KOPT-K1 (cell line): ENCODE measurements around the gene BMP8A.
"Not testable (repeated sequence)": the region's sequence is repeated elsewhere in the genome, so short reads cannot be mapped to it uniquely, and the experiment has no call there.

ENCODE experiments used
- H3K27ac ChIP-seq: fragments of 200-600 bp; sonication (generic); 2 replicates; pipeline ENCODE4 v1.5.1; 2016; ENCODE audit warnings: antibody characterized with exemption, mild to moderate bottlenecking, low read depth, low read length; ENCODE audit not compliant: poor library complexity, severe bottlenecking
- H3K36me3 ChIP-seq: fragments of 200-600 bp; sonication (generic); 2 replicates; pipeline ENCODE4 v1.5.1; 2017; ENCODE audit warnings: antibody characterized with exemption, mild to moderate bottlenecking, low read length, moderate library complexity; ENCODE audit not compliant: insufficient read depth
- H3K9me3 ChIP-seq: fragments of 200-600 bp; sonication (generic); 2 replicates; pipeline ENCODE4 v1.5.1; 2017; ENCODE audit warnings: antibody characterized with exemption, low read length, mild to moderate bottlenecking; ENCODE audit not compliant: insufficient read depth, poor library complexity, severe bottlenecking

BMP8A gene

GRCh38 chr1:39525366-39526165 lies 34.1 kb downstream of the BMP8A start:
- no peaks in the 10 kb centered on the region for H3K9me3 ChIP-seq
- H3K27ac ChIP-seq: peak overlapping the region; percentile 33
- H3K36me3 ChIP-seq: peaks cover 46% of the 10 kb centered on the region

GRCh38 chr1:39526466-39527189 lies 35.2 kb downstream of the BMP8A start:
- Histone ChIP-seq H3K9me3 (no peaks in the 10 kb centered on the region), H3K36me3 (peaks cover 54% of the 10 kb centered on the region), H3K27ac (no peak overlapping the region)

GRCh38 chr1:39527190-39527579 lies 35.7 kb downstream of the BMP8A start:
- H3K36me3 ChIP-seq: peaks cover 59% of the 10 kb centered on the region
- H3K9me3 ChIP-seq, H3K27ac ChIP-seq: not testable (repeated sequence)

GRCh38 chr1:39528082-39528481 lies 36.6 kb downstream of the BMP8A start:
- no peak overlapping the region for H3K27ac ChIP-seq
- H3K36me3 ChIP-seq: peaks cover 62% of the 10 kb centered on the region
- no peaks in the 10 kb centered on the region for H3K9me3 ChIP-seq

- Histone ChIP-seq H3K27ac (no peak overlapping the region), H3K9me3 (no peaks in the 10 kb centered on the region), H3K36me3 (peaks cover 68% of the 10 kb centered on the region)
Observed at GRCh38 chr1:39529901-39530535, 38.6 kb downstream of the BMP8A start.

- H3K27ac ChIP-seq: no peak overlapping the region
- peaks cover 74% of the 10 kb centered on the region for H3K36me3 ChIP-seq
- H3K9me3 ChIP-seq: no peaks in the 10 kb centered on the region
Observed at GRCh38 chr1:39531526-39531925, 40.1 kb downstream of the BMP8A start.

GRCh38 chr1:39533442-39533841 lies 42.0 kb downstream of the BMP8A start:
- peaks cover 68% of the 10 kb centered on the region for H3K36me3 ChIP-seq
- no peak overlapping the region for H3K27ac ChIP-seq
- no peaks in the 10 kb centered on the region for H3K9me3 ChIP-seq

GRCh38 chr1:39538531-39539251 lies 47.3 kb downstream of the BMP8A start:
- no peaks in the 10 kb centered on the region for H3K9me3 ChIP-seq
- peaks cover 67% of the 10 kb centered on the region for H3K36me3 ChIP-seq
- no peak overlapping the region for H3K27ac ChIP-seq

- no peaks in the 10 kb centered on the region for H3K9me3 ChIP-seq
- no peak overlapping the region for H3K27ac ChIP-seq
- H3K36me3 ChIP-seq: peaks cover 62% of the 10 kb centered on the region
Observed at GRCh38 chr1:39539252-39539790, 47.9 kb downstream of the BMP8A start.

- no peak overlapping the region for H3K27ac ChIP-seq
Observed at GRCh38 chr1:39540504-39541031, 49.1 kb downstream of the BMP8A start.

GRCh38 chr1:39542924-39543323 lies 51.5 kb downstream of the BMP8A start:
- no peaks in the 10 kb centered on the region for H3K9me3 ChIP-seq
- no peak overlapping the region for H3K27ac ChIP-seq
- peaks cover 71% of the 10 kb centered on the region for H3K36me3 ChIP-seq

More at GRCh38 chr1:39540504-39541031, 49.1 kb downstream of the BMP8A start:
- no peaks in the 10 kb centered on the region for H3K9me3 ChIP-seq
- H3K36me3 ChIP-seq: peaks cover 63% of the 10 kb centered on the region

- no peak overlapping the region for H3K27ac ChIP-seq
- H3K36me3 ChIP-seq: peaks cover 74% of the 10 kb centered on the region
- no peaks in the 10 kb centered on the region for H3K9me3 ChIP-seq
Observed at GRCh38 chr1:39544327-39544726, 52.9 kb downstream of the BMP8A start.

- H3K36me3 ChIP-seq: peaks cover 75% of the 10 kb centered on the region
- H3K27ac ChIP-seq: no peak overlapping the region
- H3K9me3 ChIP-seq: no peaks in the 10 kb centered on the region
Observed at GRCh38 chr1:39545531-39545930, 54.1 kb downstream of the BMP8A start.

GRCh38 chr1:39554277-39554676 lies 62.8 kb downstream of the BMP8A start:
- no peaks in the 10 kb centered on the region for H3K9me3 ChIP-seq
- no peak overlapping the region for H3K27ac ChIP-seq
- peaks cover 43% of the 10 kb centered on the region for H3K36me3 ChIP-seq
